ENCODE data around the gene EFCAB10. TPM values are rescaled to one million over a fixed set of nuclear protein-coding genes. Genes with fewer than 3 reads are reported as not detected.

The EFCAB10 gene
- total and polyA plus RNA-seq, 2 donors from 2014 or later, result 0.91 TPM; not detected in 1

DNA sequence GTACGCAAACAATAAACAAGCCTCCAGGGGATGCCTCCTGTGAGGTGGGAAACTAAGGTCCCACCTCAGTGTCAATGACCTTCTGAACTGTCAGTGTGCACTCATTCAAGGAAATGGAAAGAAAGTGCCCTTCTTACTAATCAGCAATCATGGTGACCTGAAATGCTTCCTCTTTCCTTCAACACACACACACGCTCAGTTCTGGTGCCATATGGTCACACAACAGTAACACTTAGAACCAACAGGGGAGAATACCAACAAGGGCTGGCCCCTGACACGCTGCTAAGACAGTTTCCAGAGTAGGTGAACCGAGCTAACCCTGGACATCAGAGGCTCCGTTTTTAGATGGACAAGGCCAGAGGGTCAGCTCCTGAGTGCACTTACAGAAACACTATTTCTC lies 42.1 kb upstream of the EFCAB10 start:
- TF ChIP-seq, protein P1, sequence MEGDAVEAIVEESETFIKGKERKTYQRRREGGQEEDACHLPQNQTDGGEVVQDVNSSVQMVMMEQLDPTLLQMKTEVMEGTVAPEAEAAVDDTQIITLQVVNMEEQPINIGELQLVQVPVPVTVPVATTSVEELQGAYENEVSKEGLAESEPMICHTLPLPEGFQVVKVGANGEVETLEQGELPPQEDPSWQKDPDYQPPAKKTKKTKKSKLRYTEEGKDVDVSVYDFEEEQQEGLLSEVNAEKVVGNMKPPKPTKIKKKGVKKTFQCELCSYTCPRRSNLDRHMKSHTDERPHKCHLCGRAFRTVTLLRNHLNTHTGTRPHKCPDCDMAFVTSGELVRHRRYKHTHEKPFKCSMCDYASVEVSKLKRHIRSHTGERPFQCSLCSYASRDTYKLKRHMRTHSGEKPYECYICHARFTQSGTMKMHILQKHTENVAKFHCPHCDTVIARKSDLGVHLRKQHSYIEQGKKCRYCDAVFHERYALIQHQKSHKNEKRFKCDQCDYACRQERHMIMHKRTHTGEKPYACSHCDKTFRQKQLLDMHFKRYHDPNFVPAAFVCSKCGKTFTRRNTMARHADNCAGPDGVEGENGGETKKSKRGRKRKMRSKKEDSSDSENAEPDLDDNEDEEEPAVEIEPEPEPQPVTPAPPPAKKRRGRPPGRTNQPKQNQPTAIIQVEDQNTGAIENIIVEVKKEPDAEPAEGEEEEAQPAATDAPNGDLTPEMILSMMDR (IDR thresholded peaks at IDR 0.05; ENCODE audit: borderline replicate concordance, extremely low read depth, insufficient read depth), result no peak
- intact Hi-C loops (cut with DNase I), result no loop called here
- H3K4me3 ChIP-seq (ENCODE audit: low read length in 3 of 3), result no peak overlapping the region
- no peak for DNase-seq
- H3K27me3 ChIP-seq (ENCODE audit: control insufficient read depth, insufficient read depth, low read length), result no peaks in the 10 kb centered on the region
- no peak overlapping the region for H3K27ac ChIP-seq (ENCODE audit: low read depth in 2 of 2, low read length in 2 of 2)
- H3K9me3 ChIP-seq (ENCODE audit: control insufficient read depth in 2 of 3, insufficient read depth in 1 of 3, low read length in 3 of 3), result no peaks in the 10 kb centered on the region
- no peak for FAIRE-seq
- H3K4me1 ChIP-seq (ENCODE audit: control insufficient read depth in 2 of 3, insufficient read depth in 2 of 3, low read depth in 1 of 3, low read length in 3 of 3), result no peaks in the 10 kb centered on the region
- no peak overlapping the region for H3K9ac ChIP-seq (ENCODE audit: low read length in 3 of 3)
- H3K36me3 ChIP-seq (ENCODE audit: control insufficient read depth in 2 of 3, insufficient read depth in 3 of 3, low read length in 3 of 3), result peaks cover 0 to 20% (median 14%) of the 10 kb centered on the region in 3 donors

DNA sequence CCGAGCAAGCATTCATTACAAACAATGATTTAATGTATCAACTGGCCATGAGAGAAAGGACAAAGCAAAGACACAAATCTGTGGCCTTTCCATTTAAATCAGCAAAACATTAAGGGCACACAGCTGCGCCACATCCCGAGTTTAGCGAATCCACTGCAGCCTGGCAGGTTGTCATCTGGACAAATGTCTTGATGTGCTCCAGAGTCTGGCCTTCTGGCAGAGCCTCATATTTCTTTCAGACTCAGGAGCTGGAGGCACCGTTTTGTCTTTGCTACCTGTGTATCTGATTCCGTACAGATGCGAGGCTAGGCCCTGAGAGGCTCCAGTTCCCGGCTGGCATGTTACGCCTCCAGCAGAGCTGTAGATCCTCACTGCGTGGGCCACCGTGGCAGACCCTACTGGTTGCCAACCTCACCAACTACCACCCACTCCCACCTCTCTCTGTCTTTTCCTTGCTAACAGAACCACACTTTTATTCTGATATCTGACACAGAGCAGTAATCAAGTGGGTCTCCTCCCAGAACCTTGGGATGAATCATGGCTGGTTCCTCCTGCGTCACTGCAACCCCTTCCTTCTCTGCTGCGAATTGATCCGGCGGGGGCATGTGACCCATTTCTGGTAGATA lies 40.9 kb upstream of the EFCAB10 start:
- Histone ChIP-seq H3K27me3 (ENCODE audit: control insufficient read depth, insufficient read depth, low read length) (no peaks in the 10 kb centered on the region), H3K9me3 (ENCODE audit: control insufficient read depth in 2 of 3, insufficient read depth in 1 of 3, low read length in 3 of 3) (no peaks in the 10 kb centered on the region), H3K9ac (ENCODE audit: low read length in 3 of 3) (no peak overlapping the region), H3K4me3 (ENCODE audit: low read length in 3 of 3) (no peak overlapping the region), H3K36me3 (ENCODE audit: control insufficient read depth in 2 of 3, insufficient read depth in 3 of 3, low read length in 3 of 3) (peaks cover 0 to 27% (median 17%) of the 10 kb centered on the region in 3 donors), H3K4me1 (ENCODE audit: control insufficient read depth in 2 of 3, insufficient read depth in 2 of 3, low read depth in 1 of 3, low read length in 3 of 3) (no peaks in the 10 kb centered on the region), H3K27ac (ENCODE audit: low read depth in 2 of 2, low read length in 2 of 2) (no peak overlapping the region)
- intact Hi-C loops (cut with DNase I), result no loop called here
- DNase-seq (peak in 1 of 5 donors; percentile 7), FAIRE-seq (no peak)
- TF ChIP-seq, protein P1 (IDR thresholded peaks at IDR 0.05; ENCODE audit: borderline replicate concordance, extremely low read depth, insufficient read depth), result no peak

DNA sequence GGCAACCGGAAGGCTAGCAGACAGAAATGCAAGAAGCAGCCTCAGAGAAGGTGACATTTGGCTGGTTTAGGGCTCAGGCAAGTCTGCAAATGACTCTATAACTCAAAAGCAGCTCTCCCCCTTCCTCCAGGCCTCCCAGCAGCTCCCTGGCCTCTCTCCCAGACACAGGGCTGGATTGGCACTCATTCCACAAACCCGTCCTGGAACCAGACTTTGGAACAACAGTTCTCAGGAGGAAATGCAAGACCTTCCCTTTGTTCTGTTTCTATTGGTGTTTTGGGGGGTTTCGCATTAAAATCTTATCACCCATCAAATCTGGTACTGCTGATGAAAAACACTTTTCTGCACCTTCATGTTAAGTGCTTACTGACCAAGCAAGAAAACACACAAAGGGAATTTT lies 40.3 kb upstream of the EFCAB10 start:
- Histone ChIP-seq H3K9ac (ENCODE audit: low read length in 3 of 3) (no peak overlapping the region), H3K9me3 (ENCODE audit: control insufficient read depth in 2 of 3, insufficient read depth in 1 of 3, low read length in 3 of 3) (no peaks in the 10 kb centered on the region), H3K27me3 (ENCODE audit: control insufficient read depth, insufficient read depth, low read length) (no peaks in the 10 kb centered on the region), H3K36me3 (ENCODE audit: control insufficient read depth in 2 of 3, insufficient read depth in 3 of 3, low read length in 3 of 3) (peaks cover 0 to 27% (median 17%) of the 10 kb centered on the region in 3 donors), H3K4me3 (ENCODE audit: low read length in 3 of 3) (no peak overlapping the region), H3K4me1 (ENCODE audit: control insufficient read depth in 2 of 3, insufficient read depth in 2 of 3, low read depth in 1 of 3, low read length in 3 of 3) (no peaks in the 10 kb centered on the region), H3K27ac (ENCODE audit: low read depth in 2 of 2, low read length in 2 of 2) (no peak overlapping the region)
- TF ChIP-seq, protein P1 (IDR thresholded peaks at IDR 0.05; ENCODE audit: borderline replicate concordance, extremely low read depth, insufficient read depth), result no peak
- intact Hi-C loops (cut with DNase I), result no loop called here
- peak in 1 of 5 donors; percentile 34 for DNase-seq
- no peak for FAIRE-seq

DNA sequence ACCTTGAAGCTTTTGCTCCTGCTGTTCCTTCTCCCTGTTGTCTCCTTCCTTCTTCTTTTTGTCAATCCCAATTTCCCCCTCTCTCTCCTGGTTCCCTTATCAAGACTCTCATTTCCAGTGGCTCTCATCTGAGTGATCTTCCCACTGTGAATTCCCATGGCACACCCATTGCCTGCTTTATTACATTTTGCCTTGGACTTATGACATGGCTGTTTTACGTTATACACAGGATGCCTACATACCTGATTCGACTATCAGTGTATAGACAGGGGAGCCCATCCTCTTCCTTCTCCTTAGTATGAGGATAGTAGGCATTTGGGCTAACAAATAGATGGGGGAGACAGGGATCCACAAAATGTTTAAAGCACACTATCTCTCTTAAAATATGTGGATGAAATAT lies 39.9 kb upstream of the EFCAB10 start:
- Histone ChIP-seq H3K4me3 (ENCODE audit: low read length in 3 of 3) (no peak overlapping the region), H3K27me3 (ENCODE audit: control insufficient read depth, insufficient read depth, low read length) (no peaks in the 10 kb centered on the region), H3K4me1 (ENCODE audit: control insufficient read depth in 2 of 3, insufficient read depth in 2 of 3, low read depth in 1 of 3, low read length in 3 of 3) (no peaks in the 10 kb centered on the region), H3K36me3 (ENCODE audit: control insufficient read depth in 2 of 3, insufficient read depth in 3 of 3, low read length in 3 of 3) (peaks cover 0 to 31% (median 17%) of the 10 kb centered on the region in 3 donors), H3K9me3 (ENCODE audit: control insufficient read depth in 2 of 3, insufficient read depth in 1 of 3, low read length in 3 of 3) (no peaks in the 10 kb centered on the region), H3K27ac (ENCODE audit: low read depth in 2 of 2, low read length in 2 of 2) (no peak overlapping the region), H3K9ac (ENCODE audit: low read length in 3 of 3) (no peak overlapping the region)
- DNase-seq, result no peak
- FAIRE-seq, result no peak
- TF ChIP-seq, protein P1 (IDR thresholded peaks at IDR 0.05; ENCODE audit: borderline replicate concordance, extremely low read depth, insufficient read depth), result no peak
- intact Hi-C loops (cut with DNase I), result no loop called here

Measured in kidney (tissue), 14 donors.